Measurements from ENCODE around the gene ARL8B.
"Not testable (repeated sequence)": the region's sequence is repeated elsewhere in the genome, so short reads cannot be mapped to it uniquely, and the experiment has no call there.

Gene ARL8B

GRCh38 chr3:5122030-5122740 lies at the start of gene ARL8B:
Gene ARL8B (plus strand): TSS chr3:5122292. CDS start chr3:5122466, 174 bp downstream.
- TF ChIP-seq CTCF (IDR thresholded peaks at IDR 0.05; ENCODE audit: extremely low read depth, missing control alignments) = peak; percentile 93
- DNase-seq (ENCODE audit: low spot score) = peak; percentile 96

- DNase-seq (ENCODE audit: low spot score) = no peak
Measured at GRCh38 chr3:5073374-5074085, 48.6 kb upstream of the ARL8B start.

GRCh38 chr3:5078151-5078550 lies 43.9 kb upstream of the ARL8B start:
- DNase-seq (ENCODE audit: low spot score) = no peak
- no peak for TF ChIP-seq CTCF (IDR thresholded peaks at IDR 0.05; ENCODE audit: extremely low read depth, missing control alignments)

More at GRCh38 chr3:5073374-5074085, 48.6 kb upstream of the ARL8B start:
- no peak for TF ChIP-seq CTCF (IDR thresholded peaks at IDR 0.05; ENCODE audit: extremely low read depth, missing control alignments)

- DNase-seq (ENCODE audit: low spot score) = no peak
- no peak for TF ChIP-seq CTCF (IDR thresholded peaks at IDR 0.05; ENCODE audit: extremely low read depth, missing control alignments)
Measured at GRCh38 chr3:5079761-5080160, 42.3 kb upstream of the ARL8B start.

GRCh38 chr3:5080779-5081550 lies 41.1 kb upstream of the ARL8B start:
- no peak for DNase-seq (ENCODE audit: low spot score)
- no peak for TF ChIP-seq CTCF (IDR thresholded peaks at IDR 0.05; ENCODE audit: extremely low read depth, missing control alignments)

- not testable (repeated sequence) for DNase-seq (ENCODE audit: low spot score)
Measured at GRCh38 chr3:5081973-5082788, 39.9 kb upstream of the ARL8B start.

- no peak for TF ChIP-seq CTCF (IDR thresholded peaks at IDR 0.05; ENCODE audit: extremely low read depth, missing control alignments)
- no peak for DNase-seq (ENCODE audit: low spot score)
Measured at GRCh38 chr3:5082789-5083115, 39.3 kb upstream of the ARL8B start.

Measured in GM20000 (cell line).